Loucy (cell line): Measurements from ENCODE around the gene ARHGAP10.

Experiments used
- H2AFZ ChIP-seq: fragments of 200-600 bp; sonication (generic); 2 replicates; pipeline ENCODE4 v1.6.0; 2016; ENCODE audit warnings: antibody characterized with exemption, mild to moderate bottlenecking, low read length, moderate library complexity
- H3F3A ChIP-seq: fragments of 200-600 bp; 2 replicates; pipeline ENCODE4 v1.6.0; 2016; ENCODE audit warnings: antibody characterized with exemption, low read depth, mild to moderate bottlenecking
- H3K27me3 ChIP-seq: fragments of 200-600 bp; sonication (generic); 2 replicates; pipeline ENCODE4 v1.6.1; 2014; ENCODE audit warnings: low read length, mild to moderate bottlenecking; ENCODE audit not compliant: insufficient read depth, poor library complexity, severe bottlenecking
- H3K36me3 ChIP-seq: fragments of 200-600 bp; sonication (generic); 2 replicates; pipeline ENCODE4 v1.6.1; 2016; ENCODE audit warnings: low read length; ENCODE audit not compliant: insufficient read depth
- H3K4me1 ChIP-seq: fragments of 200-600 bp; sonication (generic); 2 replicates; pipeline ENCODE4 v1.5.1; 2014; ENCODE audit warnings: low read length, mild to moderate bottlenecking; ENCODE audit not compliant: insufficient read depth, poor library complexity, severe bottlenecking
- H3K4me2 ChIP-seq: fragments of 200-600 bp; sonication (generic); 2 replicates; pipeline ENCODE4 v1.6.0; 2014; ENCODE audit warnings: antibody characterized with exemption, low read length, low read depth, mild to moderate bottlenecking; ENCODE audit not compliant: poor library complexity, severe bottlenecking
- H3K4me3 ChIP-seq: fragments of 200-600 bp; sonication (generic); 2 replicates; pipeline ENCODE4 v1.5.1; 2014; ENCODE audit warnings: low read length, mild to moderate bottlenecking, mixed read lengths; ENCODE audit not compliant: poor library complexity, severe bottlenecking
- H3K79me2 ChIP-seq: fragments of 200-600 bp; sonication (generic); 2 replicates; pipeline ENCODE4 v1.6.1; 2014; ENCODE audit warnings: low read length; ENCODE audit not compliant: insufficient read depth
- H3K9ac ChIP-seq: fragments of 200-600 bp; sonication (generic); 2 replicates; pipeline ENCODE4 v1.6.0; 2014; ENCODE audit warnings: mild to moderate bottlenecking, low read depth, low read length, moderate library complexity; ENCODE audit not compliant: poor library complexity, severe bottlenecking
- H3K9me2 ChIP-seq: fragments of 200-600 bp; sonication (generic); replicated peaks from 2 replicates; pipeline ENCODE4 v1.6.1; 2016; ENCODE audit warnings: low read depth, low read length, mixed read lengths
- H3K9me3 ChIP-seq: fragments of 200-600 bp; sonication (generic); 2 replicates; pipeline ENCODE4 v1.6.1; 2014; ENCODE audit warnings: mild to moderate bottlenecking, antibody characterized with exemption, low read length, low read depth; ENCODE audit not compliant: insufficient read depth
- H4K20me1 ChIP-seq: fragments of 200-600 bp; sonication (generic); 2 replicates; pipeline ENCODE4 v1.6.0; 2014; ENCODE audit warnings: antibody characterized with exemption, low read length, mild to moderate bottlenecking; ENCODE audit not compliant: insufficient read depth, poor library complexity, severe bottlenecking
- CTCF ChIP-seq: fragments of 200-600 bp; sonication (generic); conservative IDR thresholded peaks from 2 replicates; pipeline ENCODE4 v1.5.1; 2014; ENCODE audit warnings: mild to moderate bottlenecking, antibody characterized with exemption, low read length
- EZH2phosphoT487 ChIP-seq: fragments of 200-600 bp; IDR thresholded peaks from 2 replicates; pipeline ENCODE4 v1.6.1; 2018; ENCODE audit warnings: antibody characterized with exemption, mild to moderate bottlenecking, moderate library complexity, borderline replicate concordance

ARHGAP10 gene

GRCh38 chr4:147760176-147760575 is 28.3 kb downstream of the ARHGAP10 start:
- H3K4me3 ChIP-seq: no peak overlapping the region
- no peaks in the 10 kb centered on the region for H3K9me2 ChIP-seq
- H3K9me3 ChIP-seq: no peaks in the 10 kb centered on the region
- peaks cover 5% of the 10 kb centered on the region for H4K20me1 ChIP-seq
- no peak for TF ChIP-seq EZH2phosphoT487
- no peak for TF ChIP-seq CTCF
- H3K27me3 ChIP-seq: no peaks in the 10 kb centered on the region
- H3K4me1 ChIP-seq: peaks cover 2% of the 10 kb centered on the region
- no peak overlapping the region for H2AFZ ChIP-seq
- no peaks in the 10 kb centered on the region for H3K36me3 ChIP-seq
- H3K9ac ChIP-seq: no peak overlapping the region
- no peaks in the 10 kb centered on the region for H3F3A ChIP-seq
- H3K79me2 ChIP-seq: peaks cover 54% of the 10 kb centered on the region
- H3K4me2 ChIP-seq: no peak overlapping the region

- TF ChIP-seq EZH2phosphoT487 (no peak), CTCF (no peak)
- Histone ChIP-seq H3K4me2 (no peak overlapping the region), H3K9ac (no peak overlapping the region), H3K27me3 (no peaks in the 10 kb centered on the region), H3F3A (no peaks in the 10 kb centered on the region), H3K36me3 (no peaks in the 10 kb centered on the region), H3K9me2 (no peaks in the 10 kb centered on the region), H4K20me1 (peaks cover 5% of the 10 kb centered on the region), H3K4me3 (no peak overlapping the region), H3K9me3 (no peaks in the 10 kb centered on the region), H2AFZ (no peak overlapping the region), H3K4me1 (peaks cover 2% of the 10 kb centered on the region), H3K79me2 (peaks cover 51% of the 10 kb centered on the region)
Measured at GRCh38 chr4:147760695-147761094, 28.8 kb downstream of the ARHGAP10 start.

- H2AFZ ChIP-seq: no peak overlapping the region
- H3K9me2 ChIP-seq: no peaks in the 10 kb centered on the region
- H3K4me2 ChIP-seq: no peak overlapping the region
- H3F3A ChIP-seq: no peaks in the 10 kb centered on the region
- H3K9ac ChIP-seq: no peak overlapping the region
- H3K27me3 ChIP-seq: no peaks in the 10 kb centered on the region
- TF ChIP-seq EZH2phosphoT487: no peak
- no peak for TF ChIP-seq CTCF
- peaks cover 5% of the 10 kb centered on the region for H4K20me1 ChIP-seq
- H3K4me1 ChIP-seq: peaks cover 2% of the 10 kb centered on the region
- no peak overlapping the region for H3K4me3 ChIP-seq
- H3K79me2 ChIP-seq: peaks cover 46% of the 10 kb centered on the region
- H3K36me3 ChIP-seq: no peaks in the 10 kb centered on the region
- no peaks in the 10 kb centered on the region for H3K9me3 ChIP-seq
Measured at GRCh38 chr4:147761218-147761883, 29.5 kb downstream of the ARHGAP10 start.
